ENCODE results near the gene NCAPG2.

The NCAPG2 gene

GRCh38 chr7:158728911-158729645 lies 24.5 kb upstream of the NCAPG2 start:
- no peaks in the 10 kb centered on the region for H3K9me3 Mint-ChIP-seq
- H3K4me1 Mint-ChIP-seq = no peaks in the 10 kb centered on the region
- no peaks in the 10 kb centered on the region for H3K27me3 Mint-ChIP-seq
- no peak overlapping the region for H3K4me3 Mint-ChIP-seq
- ATAC-seq (no peak), DNase-seq (no peak)
- H3K36me3 Mint-ChIP-seq (ENCODE audit: low read depth) = peaks cover 20% of the 10 kb centered on the region
- H3K27ac Mint-ChIP-seq = no peak overlapping the region

- no peak for DNase-seq
- Mint-ChIP-seq H3K4me3 (no peak overlapping the region), H3K4me1 (no peaks in the 10 kb centered on the region), H3K9me3 (no peaks in the 10 kb centered on the region), H3K27me3 (no peaks in the 10 kb centered on the region), H3K36me3 (ENCODE audit: low read depth) (peaks cover 18% of the 10 kb centered on the region), H3K27ac (no peak overlapping the region)
- no peak for ATAC-seq
Observed at GRCh38 chr7:158727690-158728089, 23.1 kb upstream of the NCAPG2 start.

- no peak for ATAC-seq
- H3K27me3 Mint-ChIP-seq = no peaks in the 10 kb centered on the region
- no peaks in the 10 kb centered on the region for H3K9me3 Mint-ChIP-seq
- DNase-seq = no peak
- H3K4me3 Mint-ChIP-seq = no peak overlapping the region
- H3K4me1 Mint-ChIP-seq = no peaks in the 10 kb centered on the region
- peaks cover 11% of the 10 kb centered on the region for H3K36me3 Mint-ChIP-seq (ENCODE audit: low read depth)
- H3K27ac Mint-ChIP-seq = no peak overlapping the region
Observed at GRCh38 chr7:158726277-158726807, 21.7 kb upstream of the NCAPG2 start.

GRCh38 chr7:158725506-158725800 lies 20.8 kb upstream of the NCAPG2 start:
- H3K27ac Mint-ChIP-seq = no peak overlapping the region
- ATAC-seq = no peak

GRCh38 chr7:158724658-158725505 lies 20.3 kb upstream of the NCAPG2 start:
- H3K4me3 Mint-ChIP-seq = no peak overlapping the region
- DNase-seq (no peak), ATAC-seq (no peak)
- peaks cover 4% of the 10 kb centered on the region for H3K36me3 Mint-ChIP-seq (ENCODE audit: low read depth)
- H3K27ac Mint-ChIP-seq = no peak overlapping the region
- H3K27me3 Mint-ChIP-seq = no peaks in the 10 kb centered on the region
- H3K9me3 Mint-ChIP-seq = no peaks in the 10 kb centered on the region
- H3K4me1 Mint-ChIP-seq = no peaks in the 10 kb centered on the region

More at GRCh38 chr7:158725506-158725800, 20.8 kb upstream of the NCAPG2 start:
- no peaks in the 10 kb centered on the region for H3K27me3 Mint-ChIP-seq
- no peak for DNase-seq
- no peak overlapping the region for H3K4me3 Mint-ChIP-seq
- no peaks in the 10 kb centered on the region for H3K9me3 Mint-ChIP-seq
- H3K36me3 Mint-ChIP-seq (ENCODE audit: low read depth) = peaks cover 8% of the 10 kb centered on the region
- H3K4me1 Mint-ChIP-seq = no peaks in the 10 kb centered on the region

- Mint-ChIP-seq H3K4me3 (no peak overlapping the region), H3K27ac (no peak overlapping the region)
- no peak for ATAC-seq
Observed at GRCh38 chr7:158723714-158724385, 19.2 kb upstream of the NCAPG2 start.

GRCh38 chr7:158723266-158723665 lies 18.7 kb upstream of the NCAPG2 start:
- no peaks in the 10 kb centered on the region for H3K9me3 Mint-ChIP-seq
- no peak for DNase-seq
- no peaks in the 10 kb centered on the region for H3K27me3 Mint-ChIP-seq
- no peak overlapping the region for H3K4me3 Mint-ChIP-seq
- no peak for ATAC-seq
- H3K27ac Mint-ChIP-seq = no peak overlapping the region
- H3K36me3 Mint-ChIP-seq (ENCODE audit: low read depth) = no peaks in the 10 kb centered on the region
- H3K4me1 Mint-ChIP-seq = no peaks in the 10 kb centered on the region

More at GRCh38 chr7:158723714-158724385, 19.2 kb upstream of the NCAPG2 start:
- Mint-ChIP-seq H3K4me1 (no peaks in the 10 kb centered on the region), H3K36me3 (ENCODE audit: low read depth) (peaks cover 1% of the 10 kb centered on the region), H3K27me3 (no peaks in the 10 kb centered on the region), H3K9me3 (no peaks in the 10 kb centered on the region)
- no peak for DNase-seq

GRCh38 chr7:158722574-158723237 lies 18.1 kb upstream of the NCAPG2 start:
- Mint-ChIP-seq H3K4me3 (no peak overlapping the region), H3K36me3 (ENCODE audit: low read depth) (no peaks in the 10 kb centered on the region), H3K4me1 (no peaks in the 10 kb centered on the region), H3K27me3 (peaks cover 2% of the 10 kb centered on the region), H3K9me3 (no peaks in the 10 kb centered on the region), H3K27ac (no peak overlapping the region)
- DNase-seq = no peak
- peak; percentile 40 for ATAC-seq

- DNase-seq = no peak
- ATAC-seq = no peak
- Mint-ChIP-seq H3K4me3 (no peak overlapping the region), H3K27me3 (peaks cover 7% of the 10 kb centered on the region), H3K9me3 (no peaks in the 10 kb centered on the region), H3K4me1 (no peaks in the 10 kb centered on the region), H3K36me3 (ENCODE audit: low read depth) (no peaks in the 10 kb centered on the region), H3K27ac (no peak overlapping the region)
Observed at GRCh38 chr7:158720112-158720511, 15.5 kb upstream of the NCAPG2 start.

- Mint-ChIP-seq H3K27ac (no peak overlapping the region), H3K9me3 (no peaks in the 10 kb centered on the region), H3K27me3 (peaks cover 7% of the 10 kb centered on the region), H3K4me1 (peaks cover 4% of the 10 kb centered on the region), H3K4me3 (no peak overlapping the region), H3K36me3 (ENCODE audit: low read depth) (no peaks in the 10 kb centered on the region)
- no peak for DNase-seq
- no peak for ATAC-seq
Observed at GRCh38 chr7:158716802-158717201, 12.2 kb upstream of the NCAPG2 start.

GRCh38 chr7:158710651-158711102 lies 6.1 kb upstream of the NCAPG2 start:
- Mint-ChIP-seq H3K4me1 (peaks cover 17% of the 10 kb centered on the region), H3K4me3 (no peak overlapping the region), H3K27me3 (no peaks in the 10 kb centered on the region), H3K36me3 (ENCODE audit: low read depth) (no peaks in the 10 kb centered on the region), H3K27ac (peak overlapping the region; percentile 71), H3K9me3 (no peaks in the 10 kb centered on the region)
- ATAC-seq = peak; percentile 21
- DNase-seq = no peak

- DNase-seq (no peak), ATAC-seq (no peak)
- Mint-ChIP-seq H3K4me1 (peaks cover 33% of the 10 kb centered on the region), H3K27ac (peak overlapping the region; percentile 13), H3K9me3 (no peaks in the 10 kb centered on the region), H3K27me3 (no peaks in the 10 kb centered on the region), H3K4me3 (no peak overlapping the region), H3K36me3 (ENCODE audit: low read depth) (peaks cover 11% of the 10 kb centered on the region)
Observed at GRCh38 chr7:158707610-158708009, 3.0 kb upstream of the NCAPG2 start.

GRCh38 chr7:158706710-158707590 lies 2.3 kb upstream of the NCAPG2 start:
- DNase-seq (no peak), ATAC-seq (no peak)
- peaks cover 17% of the 10 kb centered on the region for H3K36me3 Mint-ChIP-seq (ENCODE audit: low read depth)
- no peak overlapping the region for H3K27ac Mint-ChIP-seq
- H3K27me3 Mint-ChIP-seq = no peaks in the 10 kb centered on the region
- H3K4me1 Mint-ChIP-seq = peaks cover 36% of the 10 kb centered on the region
- H3K4me3 Mint-ChIP-seq = no peak overlapping the region
- no peaks in the 10 kb centered on the region for H3K9me3 Mint-ChIP-seq

Data from activated naive CD8-positive, alpha-beta T cell treated with anti-CD3 and anti-CD28 coated beads, Interleukin-2, amount 50 U/mL, for 24 hours (primary cell).